Stimulated activated CD8-positive, alpha-beta memory T cell treated with anti-CD3 and anti-CD28 coated beads, Interleukin-7, amount 100 ng/mL, for 4 hours (primary cell): ENCODE data around the gene MDK.

ENCODE experiments used
- DNase-seq, 2 donors: peaks; one replicate each; pipeline ENCODE4 v3.0.0-alpha.2; 2020; ENCODE audit warnings: low read depth in 2 of 2

Gene MDK

GRCh38 chr11:46402957-46403902 lies 21.8 kb downstream of the MDK start:
- no peak for DNase-seq

DNA sequence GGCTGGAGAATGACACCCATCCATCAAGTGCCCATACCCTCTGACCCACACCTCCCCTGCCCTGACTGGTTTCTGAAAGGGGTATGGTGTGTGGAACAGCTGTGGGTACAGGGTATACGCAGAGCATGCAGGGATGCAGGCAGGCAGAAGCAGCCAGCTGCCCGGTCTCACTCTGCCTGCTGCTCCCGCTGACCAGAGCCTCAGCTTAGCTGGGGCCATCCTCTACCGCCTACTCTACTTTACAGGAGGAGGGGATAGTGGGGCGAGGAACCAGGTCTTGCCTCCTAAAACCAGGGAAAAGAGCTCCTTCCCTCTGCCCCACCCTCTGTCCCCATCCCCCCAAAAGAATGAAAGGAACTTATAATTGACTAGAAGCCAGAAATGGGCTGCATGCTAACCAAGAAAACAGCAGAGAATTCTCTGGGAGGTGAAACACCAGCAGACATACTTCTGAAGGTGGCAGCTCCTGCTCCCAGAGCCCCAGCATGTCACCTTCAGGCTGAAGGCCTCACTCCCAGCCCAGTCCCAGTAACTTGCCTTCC lies 23.1 kb downstream of the MDK start:
- DNase-seq, result no peak

- DNase-seq, result no peak
These were observed 26.2 kb downstream of the MDK start for GRCh38 chr11:46407635-46408034.

DNA sequence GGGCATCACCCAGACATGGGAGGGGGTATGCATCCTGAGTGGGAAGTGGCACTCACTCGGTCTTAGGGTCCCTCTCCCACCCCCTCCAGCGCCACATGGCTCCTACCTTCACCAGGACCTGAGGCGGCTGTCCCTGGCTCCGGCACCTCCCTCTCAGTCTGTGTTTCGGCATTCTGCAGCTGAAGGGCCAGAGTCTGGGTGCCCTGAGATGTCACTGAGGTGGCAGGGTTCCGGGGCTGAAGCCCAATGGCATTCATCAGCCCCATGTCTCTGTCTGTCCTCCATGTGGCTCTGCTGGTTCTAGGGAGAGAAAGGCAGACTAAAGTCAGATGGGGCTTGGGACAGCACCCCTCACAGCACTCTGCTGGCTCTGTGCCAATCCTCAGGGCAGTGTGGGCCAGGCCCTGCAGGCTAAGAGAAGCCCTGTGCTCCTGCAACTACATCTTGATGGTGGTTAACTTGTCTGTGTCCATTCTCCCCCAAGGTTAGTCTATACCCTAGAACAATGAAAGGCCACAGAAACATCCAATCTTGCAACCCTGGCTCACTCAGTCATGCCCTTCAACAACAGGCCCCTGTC lies 27.0 kb downstream of the MDK start:
- no peak for DNase-seq

- DNase-seq, result no peak
These were observed 28.6 kb downstream of the MDK start for GRCh38 chr11:46410021-46410420.

DNA sequence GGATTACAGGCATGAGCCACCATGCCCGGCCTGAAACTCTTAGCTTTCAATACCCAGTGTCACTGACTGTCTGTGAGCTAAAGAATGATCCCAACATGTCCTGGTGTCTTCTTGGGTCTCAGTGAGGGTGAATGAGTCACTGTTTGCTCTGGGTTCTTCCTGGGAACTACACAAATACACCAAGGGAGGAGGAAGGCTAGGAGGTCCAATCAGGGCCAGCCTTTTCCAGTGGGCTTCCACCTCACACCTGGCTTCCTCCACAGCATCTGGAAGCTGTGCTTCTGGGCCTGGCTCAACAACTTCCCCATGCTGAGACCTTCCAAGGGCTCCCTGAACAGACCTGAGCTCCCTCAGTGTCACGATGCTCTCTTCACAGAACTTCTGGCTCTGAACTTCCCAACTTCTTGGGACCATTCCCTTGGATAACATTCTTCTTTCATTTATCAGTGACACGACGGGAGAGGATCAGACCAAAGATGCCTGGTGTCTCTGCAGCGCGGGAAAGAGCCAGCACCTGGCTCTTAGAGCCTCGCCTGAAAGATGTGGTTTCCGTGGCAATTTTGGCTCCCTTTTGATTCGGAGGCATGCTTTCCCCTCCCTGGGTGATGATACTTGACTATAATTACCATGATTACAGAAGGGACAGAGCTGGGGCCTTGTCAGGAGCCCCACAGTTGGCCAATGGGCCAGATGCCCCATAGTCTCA lies 32.4 kb downstream of the MDK start:
- DNase-seq, result no peak

DNA sequence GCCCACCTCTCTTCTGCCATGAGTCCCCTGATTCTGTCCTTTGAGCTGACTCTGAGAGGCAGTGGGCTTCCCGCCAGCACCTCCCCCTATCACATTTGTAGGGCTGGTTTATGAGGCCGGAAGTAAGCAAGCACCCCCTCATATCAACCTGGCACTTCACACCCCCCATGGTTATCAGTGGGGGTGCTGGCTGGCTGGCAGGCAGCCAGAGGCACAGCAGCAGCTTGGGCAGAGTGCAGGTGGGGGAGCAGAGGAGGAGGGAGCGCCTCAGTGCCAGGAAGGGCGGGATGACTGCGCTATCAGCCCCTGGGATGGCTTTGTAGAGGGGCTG lies 33.0 kb downstream of the MDK start:
- DNase-seq, result no peak

DNA sequence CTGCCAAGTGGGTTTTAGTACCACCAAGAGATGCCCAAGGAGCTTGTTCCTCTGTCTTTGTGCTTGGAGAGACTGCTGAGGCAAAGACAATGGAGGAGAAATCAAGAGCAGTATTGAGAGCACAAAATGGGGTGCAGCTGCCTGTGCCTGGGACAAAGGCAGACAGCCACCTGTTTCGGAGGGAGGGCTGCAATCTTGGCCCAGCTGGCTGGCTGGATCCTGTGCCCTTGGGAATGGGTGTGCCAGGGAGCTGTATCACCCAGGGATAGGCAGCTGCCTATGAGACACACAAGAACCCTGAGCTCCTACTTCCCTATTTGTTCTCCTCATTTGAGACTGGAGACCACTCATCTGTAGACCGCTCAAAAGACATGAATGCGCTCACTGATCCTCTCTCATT lies 33.4 kb downstream of the MDK start:
- no peak for DNase-seq

- no peak for DNase-seq
These were observed 36.2 kb downstream of the MDK start for GRCh38 chr11:46417711-46418110.

DNA sequence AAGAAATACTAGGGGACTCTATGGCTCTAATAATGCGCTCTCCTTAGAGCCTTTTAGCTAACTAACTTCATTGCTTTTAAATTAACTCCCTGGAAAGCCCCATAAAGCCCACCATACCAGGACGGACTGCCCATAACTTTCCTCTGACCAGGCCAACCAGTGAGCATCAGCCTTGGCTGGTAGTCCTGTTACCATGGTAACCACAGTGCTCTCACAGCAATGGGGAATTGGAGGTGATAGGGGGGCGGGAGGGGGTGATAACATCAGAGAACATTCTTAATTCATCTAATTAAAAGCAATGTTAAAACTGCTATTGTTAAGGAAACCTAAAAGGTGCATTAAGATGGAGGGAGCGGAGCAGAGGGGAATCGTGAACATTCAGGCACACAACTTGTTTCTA lies 37.3 kb downstream of the MDK start:
- DNase-seq, result no peak

DNA sequence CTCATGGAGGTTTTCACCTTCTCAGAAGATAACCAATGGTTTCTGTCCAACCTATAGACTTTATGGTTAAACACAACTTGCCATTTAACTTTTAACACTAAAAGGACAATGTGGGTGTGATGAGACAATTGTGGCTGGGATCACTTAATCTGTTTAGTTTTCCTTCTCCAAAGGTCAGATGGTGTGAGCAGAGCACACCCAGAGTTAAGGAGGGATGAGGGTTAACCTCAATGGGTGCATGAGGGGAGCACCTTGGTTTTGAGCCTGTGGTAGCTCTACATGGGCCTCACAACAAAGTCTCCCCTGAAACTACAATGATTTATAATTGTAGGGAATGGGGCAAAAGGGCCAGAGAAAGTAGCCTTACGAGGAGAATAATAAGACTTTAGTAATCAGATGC lies 39.0 kb downstream of the MDK start:
- no peak for DNase-seq

DNA sequence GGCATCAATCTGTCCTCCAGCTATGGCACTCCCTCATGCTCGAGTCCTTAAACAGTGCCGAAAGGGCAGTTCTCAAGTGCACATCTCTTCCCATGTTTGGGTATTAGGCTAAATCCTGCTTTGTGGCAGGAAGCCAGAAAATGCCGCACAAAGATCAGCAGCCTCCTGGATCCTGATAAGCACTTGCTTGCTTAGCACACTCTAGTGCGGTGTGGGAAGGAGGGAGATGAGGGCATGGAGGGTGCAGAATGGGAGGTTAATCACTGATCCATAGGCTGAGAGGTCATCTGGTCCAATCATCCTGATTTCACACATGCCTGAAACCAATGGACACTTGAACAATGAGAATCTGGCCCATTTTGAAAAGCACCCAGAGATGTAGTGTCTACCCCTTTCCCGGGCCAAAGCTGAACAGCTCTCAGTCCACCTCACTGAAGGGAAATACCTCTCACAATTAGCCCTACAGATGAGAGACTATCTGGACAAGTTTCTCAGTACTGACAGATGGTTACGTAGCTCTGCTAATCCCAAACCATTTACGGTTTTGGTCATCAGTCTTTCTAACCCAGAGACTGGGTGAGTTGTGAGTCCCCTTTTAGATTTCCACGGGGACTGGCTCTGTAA lies 39.9 kb downstream of the MDK start:
- DNase-seq, result no peak

- no peak for DNase-seq
These were observed 41.1 kb downstream of the MDK start for GRCh38 chr11:46422588-46422987.

GRCh38 chr11:46426233-46426991 lies 44.9 kb downstream of the MDK start:
- DNase-seq, result no peak

DNA sequence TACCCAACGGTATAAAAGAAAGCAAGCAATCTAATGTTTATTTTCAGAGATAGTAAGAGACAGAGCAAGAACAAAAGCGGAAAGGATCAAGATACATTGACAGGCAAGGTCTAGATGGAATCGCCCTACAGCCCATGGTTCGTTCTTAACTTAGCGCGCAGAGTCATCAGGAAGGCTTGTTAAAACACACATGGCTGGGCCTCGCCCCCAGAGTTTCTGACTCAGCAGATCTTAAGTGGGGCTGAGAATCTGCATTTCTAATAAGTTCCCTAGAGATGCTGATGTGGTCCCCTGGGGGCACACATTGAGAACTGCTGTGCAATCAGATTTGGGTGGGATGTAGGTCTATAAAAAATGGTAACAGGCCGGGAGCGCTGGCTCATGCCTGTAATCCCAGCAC lies 45.9 kb downstream of the MDK start:
- no peak for DNase-seq

- DNase-seq, result no peak
These were observed 48.2 kb downstream of the MDK start for GRCh38 chr11:46429717-46430116.

DNA sequence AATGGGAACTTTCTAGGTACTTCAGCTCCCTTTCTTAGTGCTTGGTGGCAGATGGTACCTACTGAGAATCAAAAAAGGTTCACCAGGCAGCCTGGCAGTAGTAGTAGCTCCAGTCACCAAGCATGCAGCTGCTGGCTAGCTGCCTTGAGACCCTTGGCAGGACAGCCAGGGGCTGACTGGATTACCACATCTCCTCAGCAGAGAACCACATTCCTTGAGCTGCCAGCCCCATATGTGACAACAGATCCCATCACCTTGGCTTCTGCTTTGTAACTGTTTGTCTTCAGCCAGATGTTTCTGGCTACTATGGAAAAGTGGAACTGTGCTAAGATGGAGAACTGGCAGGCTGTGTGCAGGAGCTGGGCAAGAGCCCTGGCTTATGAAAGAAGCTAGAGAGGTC lies 49.7 kb downstream of the MDK start:
- no peak for DNase-seq
